PC-9 (cell line): Measurements from ENCODE around the gene SPATA12.

ENCODE experiments used
- CTCF ChIP-seq: fragments of 200-600 bp; sonication (generic); conservative IDR thresholded peaks from 2 replicates; pipeline ENCODE4 v1.6.1; 2017; ENCODE audit warnings: mixed run types, antibody characterized with exemption, mild to moderate bottlenecking, moderate library complexity
- EZH2 ChIP-seq: fragments of 200-600 bp; sonication (generic); IDR thresholded peaks from 2 replicates; pipeline ENCODE4 v1.8.0; 2017; ENCODE audit warnings: antibody characterized with exemption, low read depth

- TF ChIP-seq CTCF, result no peak
- TF ChIP-seq EZH2, result no peak
Measured at GRCh38 chr3:57087361-57088092, 27.1 kb downstream of the SPATA12 start.
